ENCODE results near the gene PAK2. TPM values are rescaled to one million over a fixed set of nuclear protein-coding genes. Genes with fewer than 3 reads are reported as not detected.

The PAK2 gene
- total RNA-seq, 2 experiments from 2014 or later: 36.2 to 41.7 TPM

- peaks cover 11% of the 10 kb centered on the region for H3K4me1 ChIP-seq (ENCODE audit: insufficient read depth, low read length)
- no peaks in the 10 kb centered on the region for H3K27me3 Mint-ChIP-seq
- POLR2A ChIA-PET: interaction anchor here (0.6 to 1.5 kb wide), 5 partner anchors 55 to 90 kb away, joined by 3 to 6 read pairs (median 4); partner anchors contain the start of gene NRROS
- no peak overlapping the region for H3K27ac Mint-ChIP-seq
- no peaks in the 10 kb centered on the region for H3K9me3 ChIP-seq (ENCODE audit: control insufficient read depth in 1 of 2, insufficient read depth in 1 of 2, low read length in 2 of 2)
- H3K27ac ChIP-seq (ENCODE audit: low read depth in 1 of 2, low read length in 2 of 2): no peak overlapping the region
- H3K27me3 ChIP-seq (ENCODE audit: control insufficient read depth in 1 of 2, insufficient read depth in 2 of 2, low read length in 2 of 2): no peaks in the 10 kb centered on the region
- H3K36me3 Mint-ChIP-seq (ENCODE audit: low read depth): no peaks in the 10 kb centered on the region
- ATAC-seq (ENCODE audit: poor library complexity) (peak; percentile 78), DNase-seq (peak in 4 of 14 experiments; percentile 30 to 70 (median 62))
- no peaks in the 10 kb centered on the region for H3K36me3 ChIP-seq (ENCODE audit: insufficient read depth, low read length)
- no peak overlapping the region for H3K4me3 ChIP-seq (ENCODE audit: low read length)
- TF ChIP-seq CTCF (IDR thresholded peaks at IDR 0.05): peak; percentile 28
- no peaks in the 10 kb centered on the region for H3K4me1 Mint-ChIP-seq (ENCODE audit: low read depth)
- intact Hi-C loops (cut with DNase I, micrococcal nuclease): no loop called here
- H3K9me3 Mint-ChIP-seq: no peaks in the 10 kb centered on the region
- CTCF ChIA-PET: interaction anchor here (0.7 to 1.4 kb wide), 4 partner anchors 9 to 85 kb away, joined by 3 to 5 read pairs (median 4); no protein-coding TSS in a partner anchor
- H3K4me3 Mint-ChIP-seq: no peak overlapping the region
These were observed 45.4 kb upstream of the PAK2 start for GRCh38 chr3:196694202-196694638.

- Histone ChIP-seq H3K9me3 (ENCODE audit: control insufficient read depth in 1 of 2, insufficient read depth in 1 of 2, low read length in 2 of 2) (no peaks in the 10 kb centered on the region), H3K27ac (ENCODE audit: low read depth in 1 of 2, low read length in 2 of 2) (no peak overlapping the region), H3K4me1 (ENCODE audit: insufficient read depth, low read length) (peaks cover 11% of the 10 kb centered on the region), H3K4me3 (ENCODE audit: low read length) (no peak overlapping the region), H3K36me3 (ENCODE audit: insufficient read depth, low read length) (no peaks in the 10 kb centered on the region), H3K27me3 (ENCODE audit: control insufficient read depth in 1 of 2, insufficient read depth in 2 of 2, low read length in 2 of 2) (no peaks in the 10 kb centered on the region)
- no peaks in the 10 kb centered on the region for H3K36me3 Mint-ChIP-seq (ENCODE audit: low read depth)
- ChIA-PET CTCF (interaction anchor here (1.0 kb wide), 1 partner anchor 80 kb away, joined by 3 read pairs; no protein-coding TSS in a partner anchor), POLR2A (interaction anchor here (0.6 kb wide), 1 partner anchor 16 kb away, joined by 3 read pairs; no protein-coding TSS in a partner anchor)
- no peaks in the 10 kb centered on the region for H3K27me3 Mint-ChIP-seq
- TF ChIP-seq CTCF (IDR thresholded peaks at IDR 0.05): no peak
- H3K9me3 Mint-ChIP-seq: no peaks in the 10 kb centered on the region
- no peak for ATAC-seq (ENCODE audit: poor library complexity)
- peak in 1 of 14 experiments; percentile 30 for DNase-seq
- H3K27ac Mint-ChIP-seq: peak overlapping the region; percentile 36
- H3K4me1 Mint-ChIP-seq (ENCODE audit: low read depth): no peaks in the 10 kb centered on the region
- intact Hi-C loops (cut with DNase I, micrococcal nuclease): no loop called here
- no peak overlapping the region for H3K4me3 Mint-ChIP-seq
These were observed 44.5 kb upstream of the PAK2 start for GRCh38 chr3:196694941-196695848.

- no peaks in the 10 kb centered on the region for H3K27me3 Mint-ChIP-seq
These were observed 43.8 kb upstream of the PAK2 start for GRCh38 chr3:196695849-196696226.

More at GRCh38 chr3:196695849-196696226, 43.8 kb upstream of the PAK2 start:
- Histone ChIP-seq H3K27ac (ENCODE audit: low read depth in 1 of 2, low read length in 2 of 2) (no peak overlapping the region), H3K4me1 (ENCODE audit: insufficient read depth, low read length) (peaks cover 11% of the 10 kb centered on the region), H3K27me3 (ENCODE audit: control insufficient read depth in 1 of 2, insufficient read depth in 2 of 2, low read length in 2 of 2) (no peaks in the 10 kb centered on the region), H3K36me3 (ENCODE audit: insufficient read depth, low read length) (no peaks in the 10 kb centered on the region), H3K9me3 (ENCODE audit: control insufficient read depth in 1 of 2, insufficient read depth in 1 of 2, low read length in 2 of 2) (no peaks in the 10 kb centered on the region), H3K4me3 (ENCODE audit: low read length) (no peak overlapping the region)
- no peaks in the 10 kb centered on the region for H3K9me3 Mint-ChIP-seq
- peak overlapping the region; percentile 36 for H3K27ac Mint-ChIP-seq
- no peaks in the 10 kb centered on the region for H3K4me1 Mint-ChIP-seq (ENCODE audit: low read depth)
- H3K36me3 Mint-ChIP-seq (ENCODE audit: low read depth): no peaks in the 10 kb centered on the region
- ATAC-seq (ENCODE audit: poor library complexity): no peak
- H3K4me3 Mint-ChIP-seq: no peak overlapping the region
- DNase-seq: no peak
- intact Hi-C loops (cut with DNase I, micrococcal nuclease): no loop called here
- POLR2A ChIA-PET: interaction anchor here (0.6 kb wide), 1 partner anchor 15 kb away, joined by 3 read pairs; no protein-coding TSS in a partner anchor
- CTCF ChIA-PET: interaction anchor here (1.0 to 1.5 kb wide), 2 partner anchors 81 to 91 kb away, joined by 3 to 4 read pairs; no protein-coding TSS in a partner anchor
- TF ChIP-seq CTCF (IDR thresholded peaks at IDR 0.05): no peak

Data from CD4-positive, alpha-beta T cell (primary cell).